Left ventricle myocardium inferior (tissue), 1 donor: ENCODE data around the gene SPTB. TPM values are rescaled to one million over a fixed set of nuclear protein-coding genes. Genes with fewer than 3 reads are reported as not detected.
A peak's percentile ranks its signal among the peaks of the same experiment; 100 is the strongest.

Experiments used
- DNase-seq: peaks from one replicate; pipeline ENCODE4 v3.0.0-alpha.2; 2020
- H3K27ac ChIP-seq: fragments of 200-600 bp; replicated peaks from 2 replicates; pipeline ENCODE4 v1.8.0; 2021
- H3K27me3 ChIP-seq: fragments of 200-600 bp; 2 replicates; pipeline ENCODE4 v1.8.0; 2021; ENCODE audit warnings: low read depth
- H3K36me3 ChIP-seq: fragments of 200-600 bp; 2 replicates; pipeline ENCODE4 v1.8.0; 2021
- H3K4me1 ChIP-seq: fragments of 200-600 bp; 2 replicates; pipeline ENCODE4 v1.8.0; 2021
- H3K4me3 ChIP-seq: fragments of 200-600 bp; 2 replicates; pipeline ENCODE4 v1.8.0; 2021; ENCODE audit warnings: mild to moderate bottlenecking, moderate library complexity
- H3K9me3 ChIP-seq: fragments of 200-600 bp; replicated peaks from 2 replicates; pipeline ENCODE4 v1.8.0; 2021
- intact Hi-C: fragments of 100-400 bp; cut with micrococcal nuclease; formaldehyde crosslinking; loops from one replicate; pipeline ENCODE4 v1.11.0; 2022
- total RNA-seq: library from RNA; stranded (reverse); fragmentation: NEBNext Ultra II Directional; extraction: Animal tissue kit (Norgen Biotek cat#: 25700); gene quantifications from one replicate; pipeline ENCODE4 v1.2.1, GENCODE V29; 2021
- TF ChIP-seq, protein P1 (sequence below): fragments of 200-600 bp; IDR thresholded peaks from 2 replicates; pipeline ENCODE4 v1.8.0; 2021; ENCODE audit warnings: antibody characterized with exemption, mild to moderate bottlenecking, borderline replicate concordance
- donor health status: DM: no; HTN: yes; CAD: no; lungs with severe emphysema.

SPTB gene
- total RNA-seq, 1 donor from 2014 or later: 82.2 TPM

DNA sequence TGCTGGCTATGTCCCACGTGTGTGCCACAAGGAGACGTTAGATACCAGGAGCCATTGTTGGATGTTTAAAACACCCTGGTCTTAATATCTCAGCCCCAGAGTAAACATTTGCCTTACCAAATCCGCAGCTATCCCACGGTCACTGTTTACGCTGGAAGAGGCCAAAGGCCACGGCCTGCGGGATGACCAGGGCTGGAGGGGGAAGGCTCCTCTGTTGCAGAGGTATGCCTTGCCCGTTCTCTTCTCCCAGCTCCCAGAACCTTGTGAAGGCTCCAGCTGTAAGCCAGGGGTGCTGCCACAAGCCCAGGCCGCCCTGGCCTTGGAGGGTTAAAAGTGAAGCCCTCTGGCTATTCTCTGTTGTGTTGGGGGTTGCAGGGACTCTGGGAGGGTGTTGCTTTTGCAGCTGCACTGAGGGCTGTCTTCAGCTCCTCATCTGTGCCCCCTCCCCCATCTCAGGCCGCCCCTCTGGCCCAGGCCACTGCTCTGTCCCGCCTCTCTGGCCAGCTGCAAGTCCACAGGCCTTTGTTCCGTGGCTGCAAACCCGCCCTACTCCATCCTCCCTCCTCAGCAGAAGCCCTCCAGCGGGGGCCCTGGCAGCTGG lies 173.0 kb downstream of the SPTB start:
- peak overlapping the region; percentile 81 for H3K4me3 ChIP-seq
- TF ChIP-seq, protein P1, sequence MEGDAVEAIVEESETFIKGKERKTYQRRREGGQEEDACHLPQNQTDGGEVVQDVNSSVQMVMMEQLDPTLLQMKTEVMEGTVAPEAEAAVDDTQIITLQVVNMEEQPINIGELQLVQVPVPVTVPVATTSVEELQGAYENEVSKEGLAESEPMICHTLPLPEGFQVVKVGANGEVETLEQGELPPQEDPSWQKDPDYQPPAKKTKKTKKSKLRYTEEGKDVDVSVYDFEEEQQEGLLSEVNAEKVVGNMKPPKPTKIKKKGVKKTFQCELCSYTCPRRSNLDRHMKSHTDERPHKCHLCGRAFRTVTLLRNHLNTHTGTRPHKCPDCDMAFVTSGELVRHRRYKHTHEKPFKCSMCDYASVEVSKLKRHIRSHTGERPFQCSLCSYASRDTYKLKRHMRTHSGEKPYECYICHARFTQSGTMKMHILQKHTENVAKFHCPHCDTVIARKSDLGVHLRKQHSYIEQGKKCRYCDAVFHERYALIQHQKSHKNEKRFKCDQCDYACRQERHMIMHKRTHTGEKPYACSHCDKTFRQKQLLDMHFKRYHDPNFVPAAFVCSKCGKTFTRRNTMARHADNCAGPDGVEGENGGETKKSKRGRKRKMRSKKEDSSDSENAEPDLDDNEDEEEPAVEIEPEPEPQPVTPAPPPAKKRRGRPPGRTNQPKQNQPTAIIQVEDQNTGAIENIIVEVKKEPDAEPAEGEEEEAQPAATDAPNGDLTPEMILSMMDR: no peak
- no peak for DNase-seq

DNA sequence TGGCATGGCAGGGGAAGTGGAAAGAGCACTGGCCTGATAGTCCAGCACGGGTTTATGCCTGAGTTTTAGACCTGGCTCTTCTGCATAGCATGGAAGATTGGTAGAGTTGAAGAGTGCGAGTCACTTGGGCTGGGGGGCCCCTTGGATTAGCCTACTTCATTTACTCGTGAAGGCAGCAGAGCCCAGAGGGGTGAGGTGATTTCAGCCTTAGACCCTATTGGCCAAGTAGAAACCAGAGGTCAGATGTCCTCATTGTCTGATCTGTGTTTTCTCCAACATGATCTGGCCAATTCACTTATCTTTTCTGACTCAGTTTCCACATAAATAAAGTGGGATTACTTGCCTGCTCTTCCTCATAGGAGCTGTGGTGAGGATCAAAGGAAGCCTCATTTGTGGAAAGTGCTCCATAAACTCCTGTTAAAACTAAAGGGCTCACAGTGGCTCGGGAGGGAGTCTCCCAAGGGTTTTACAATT lies 173.6 kb downstream of the SPTB start:
- intact Hi-C loops: no loop called here
- peak overlapping the region; percentile 81 for H3K4me3 ChIP-seq
- no peaks in the 10 kb centered on the region for H3K9me3 ChIP-seq
- TF ChIP-seq, protein P1: no peak
- no peaks in the 10 kb centered on the region for H3K36me3 ChIP-seq
- no peak for DNase-seq
- H3K4me1 ChIP-seq: peaks cover 81% of the 10 kb centered on the region
- H3K27ac ChIP-seq: peak overlapping the region; percentile 91
- H3K27me3 ChIP-seq: peaks cover 23% of the 10 kb centered on the region

More for the DNA sequence above, 173.0 kb downstream of the SPTB start:
- no peaks in the 10 kb centered on the region for H3K9me3 ChIP-seq
- intact Hi-C loops: no loop called here
- no peaks in the 10 kb centered on the region for H3K36me3 ChIP-seq
- peak overlapping the region; percentile 91 for H3K27ac ChIP-seq
- H3K27me3 ChIP-seq: peaks cover 23% of the 10 kb centered on the region
- H3K4me1 ChIP-seq: peaks cover 85% of the 10 kb centered on the region

DNA sequence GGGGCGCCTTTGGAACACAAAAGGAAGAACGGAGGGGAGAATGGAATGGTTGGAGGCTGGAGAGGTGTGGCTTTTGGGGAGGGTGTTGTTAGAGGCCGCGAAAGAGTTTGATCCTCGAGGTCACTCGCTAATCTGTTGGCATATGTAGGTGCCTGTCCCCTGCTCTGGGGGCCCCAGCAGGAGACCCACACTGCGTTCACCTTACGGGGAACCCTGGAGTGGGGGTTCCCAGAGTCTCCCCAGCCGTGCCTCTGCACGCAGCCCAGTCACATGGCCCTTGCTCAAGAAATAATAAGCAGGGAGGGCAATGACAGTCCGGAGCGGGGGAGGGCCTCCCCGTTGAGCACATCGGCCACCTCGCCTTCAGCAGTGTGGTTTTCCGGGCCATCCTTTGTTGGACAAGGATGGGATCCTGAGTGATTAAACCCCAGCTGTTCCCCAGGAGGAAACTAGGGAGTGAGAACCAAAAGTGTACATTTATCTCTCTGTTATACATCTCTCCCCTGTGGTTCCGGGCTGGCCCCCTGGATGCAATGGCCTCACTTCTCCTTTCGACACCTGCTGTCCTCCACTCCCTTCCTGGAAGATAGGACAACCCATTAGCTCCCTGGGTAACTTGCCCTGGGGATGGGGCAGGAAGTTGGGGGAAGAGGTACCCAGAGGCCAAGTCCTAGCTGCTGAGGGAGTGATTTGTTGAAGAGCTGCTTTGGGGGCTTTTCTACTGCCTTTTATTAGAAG lies 174.2 kb downstream of the SPTB start:
- Histone ChIP-seq H3K4me1 (peaks cover 74% of the 10 kb centered on the region), H3K27ac (peak overlapping the region; percentile 91), H3K36me3 (no peaks in the 10 kb centered on the region), H3K27me3 (peaks cover 23% of the 10 kb centered on the region), H3K9me3 (no peaks in the 10 kb centered on the region), H3K4me3 (peak overlapping the region; percentile 81)
- DNase-seq: no peak
- intact Hi-C loops: no loop called here
- TF ChIP-seq, protein P1: no peak

DNA sequence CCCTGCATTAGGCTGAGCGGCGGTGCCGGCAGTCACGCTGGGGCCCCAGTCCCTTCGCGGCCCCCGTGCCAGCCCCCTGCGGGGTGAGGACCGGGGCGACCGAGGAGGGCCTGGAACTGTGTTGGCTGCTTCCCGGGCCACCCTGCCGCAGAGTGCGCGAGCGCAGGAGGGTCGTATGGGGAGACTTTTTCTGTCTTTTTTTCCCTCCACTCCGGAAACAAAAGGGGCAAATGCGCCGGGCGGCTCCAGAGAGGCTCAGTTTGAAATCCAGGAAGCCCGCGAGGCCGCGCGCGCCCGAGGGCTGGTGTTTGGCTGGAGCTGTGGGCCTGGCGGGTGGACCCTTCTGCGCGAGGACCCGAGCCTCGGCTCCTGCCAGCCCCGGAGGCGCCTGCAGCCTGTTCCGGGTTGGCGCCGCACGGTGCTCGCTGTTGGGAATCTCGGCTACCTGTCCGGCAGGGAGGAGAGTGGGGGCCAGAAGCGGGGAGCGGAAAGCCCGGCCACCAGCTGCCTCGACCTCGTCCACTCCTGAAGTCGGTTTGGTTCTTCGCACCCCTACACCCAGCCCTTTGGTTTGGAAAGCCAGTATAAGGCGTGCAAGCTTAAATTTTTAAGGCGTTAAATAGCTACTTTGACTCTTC lies 174.8 kb downstream of the SPTB start:
- TF ChIP-seq, protein P1: no peak
- H3K4me3 ChIP-seq: peak overlapping the region; percentile 81
- intact Hi-C loops: no loop called here
- H3K4me1 ChIP-seq: peaks cover 68% of the 10 kb centered on the region
- H3K27me3 ChIP-seq: peaks cover 23% of the 10 kb centered on the region
- no peaks in the 10 kb centered on the region for H3K9me3 ChIP-seq
- peak overlapping the region; percentile 91 for H3K27ac ChIP-seq
- DNase-seq: no peak
- H3K36me3 ChIP-seq: no peaks in the 10 kb centered on the region

DNA sequence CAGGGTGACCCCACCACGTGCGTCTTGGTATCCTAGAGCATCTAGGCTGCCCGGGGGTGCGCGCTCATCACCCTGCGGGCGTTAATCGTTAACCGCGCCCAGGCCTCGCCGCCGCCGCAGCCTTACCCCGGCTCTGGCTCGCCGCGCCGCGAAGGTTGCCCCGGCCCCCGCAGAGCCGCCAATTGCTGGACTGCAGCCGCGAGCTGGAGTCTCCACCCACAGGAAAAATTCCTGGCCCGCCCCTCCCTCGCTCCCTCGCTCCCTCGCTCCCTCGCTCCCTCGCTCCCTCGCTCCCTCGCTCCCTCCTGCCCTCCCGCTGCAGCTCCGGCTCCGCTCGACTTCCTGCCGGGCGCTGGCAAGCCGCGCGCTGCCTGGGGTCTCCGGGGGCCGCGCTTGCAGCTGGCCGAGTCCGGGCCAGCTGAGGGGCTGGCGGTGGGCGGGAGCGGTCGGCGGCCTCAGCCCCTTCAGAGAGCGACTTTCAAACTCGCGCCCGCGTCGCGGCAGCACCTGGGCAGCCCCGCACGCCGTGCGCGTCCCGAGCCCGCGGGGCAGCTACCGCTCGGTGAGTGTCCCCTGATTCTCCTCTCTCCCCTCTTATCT lies 175.5 kb downstream of the SPTB start, which contains the start of gene PLEKHG3:
Gene PLEKHG3 (plus strand): TSS at position 282 of the 600 bp plus-strand sequence. CDS start 23,208 bp downstream, outside the sequence.
- Histone ChIP-seq H3K4me3 (peak within 1 kb of the TSS; percentile 81), H3K27ac (peak within 1 kb of the TSS; percentile 91), H3K36me3 (no peaks in the 10 kb centered on the region), H3K27me3 (peaks cover 23% of the 10 kb centered on the region), H3K4me1 (peaks cover 63% of the 10 kb centered on the region), H3K9me3 (no peaks in the 10 kb centered on the region)
- peak; percentile 85 for DNase-seq
- TF ChIP-seq, protein P1: peak; percentile 17
- intact Hi-C loops: no loop called here
